DMS53 treated with DMSO at 0.1 percent for 48 hours (cell line): Measurements from ENCODE around the gene MPIG6B.

ENCODE experiments used
- DNase-seq: peaks from one replicate; lab custom pipeline; 2025; ENCODE audit not compliant: unreplicated experiment; lab: John Stamatoyannopoulos, UW

Gene MPIG6B

DNA sequence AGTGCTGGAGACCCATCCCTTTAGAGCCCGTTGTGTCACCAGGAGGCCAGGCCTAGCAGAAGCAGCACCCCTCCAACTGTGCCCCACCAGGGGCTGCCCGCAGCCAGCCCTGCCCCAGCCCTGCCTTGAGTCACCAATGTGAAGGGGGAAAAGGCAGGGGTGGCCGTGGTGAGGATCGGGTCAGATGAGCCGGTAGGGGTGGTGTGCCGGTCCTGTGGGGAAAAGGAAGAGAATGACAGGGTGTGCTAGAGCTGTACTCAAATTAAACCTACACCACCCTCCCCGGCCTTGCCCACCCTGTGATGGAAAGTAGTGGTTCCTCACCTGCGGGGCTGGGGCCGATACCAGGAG lies 42.4 kb downstream of the MPIG6B start:
- DNase-seq: no peak

DNA sequence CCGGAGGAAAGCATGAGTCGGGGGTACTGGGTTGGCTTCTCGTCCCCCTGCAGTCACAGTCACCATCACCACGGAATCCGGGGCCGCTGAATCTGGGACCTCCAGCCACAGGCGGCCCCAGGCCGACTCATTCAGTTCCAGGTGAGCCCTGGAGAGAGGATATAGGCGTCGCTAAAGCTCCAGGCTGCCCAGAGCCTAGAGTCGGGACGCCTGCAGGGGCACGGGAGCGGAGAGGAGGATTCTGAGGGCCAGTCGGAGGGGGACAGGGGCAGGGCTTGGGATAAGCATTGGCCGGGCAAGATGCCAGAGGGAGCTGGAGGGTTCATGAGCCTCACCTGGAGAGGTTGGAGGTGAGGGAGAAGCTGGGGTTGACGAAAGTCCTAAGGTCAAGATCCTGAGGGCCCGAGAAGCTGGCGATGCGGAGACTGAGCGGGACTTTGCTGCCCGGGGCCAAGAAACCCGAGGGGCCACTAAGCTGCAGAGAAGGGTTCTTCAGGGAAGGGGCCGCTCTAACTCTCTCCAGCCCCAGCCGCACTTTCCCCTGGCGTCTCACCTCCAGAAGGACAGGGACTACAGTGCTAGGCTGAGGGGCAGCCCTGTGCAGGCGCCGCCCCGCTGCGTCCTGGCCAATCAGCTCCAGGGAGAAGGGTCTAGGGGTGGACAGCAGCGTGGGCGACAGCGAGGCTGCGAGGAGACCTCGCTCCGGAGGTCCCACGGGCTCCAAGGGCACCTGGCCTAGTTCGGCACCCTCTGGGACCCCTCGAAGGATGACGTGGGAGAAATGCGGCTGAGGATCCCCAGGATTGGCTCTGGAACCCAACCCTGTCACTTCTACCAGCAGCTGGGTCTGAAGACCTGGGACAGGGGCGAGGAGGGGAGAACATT lies 43.0 kb downstream of the MPIG6B start:
- peak; percentile 44 for DNase-seq

GRCh38 chr6:31767096-31767645 lies 44.0 kb downstream of the MPIG6B start:
- no peak for DNase-seq

GRCh38 chr6:31768363-31769257 lies 45.4 kb downstream of the MPIG6B start:
- DNase-seq: no peak

DNA sequence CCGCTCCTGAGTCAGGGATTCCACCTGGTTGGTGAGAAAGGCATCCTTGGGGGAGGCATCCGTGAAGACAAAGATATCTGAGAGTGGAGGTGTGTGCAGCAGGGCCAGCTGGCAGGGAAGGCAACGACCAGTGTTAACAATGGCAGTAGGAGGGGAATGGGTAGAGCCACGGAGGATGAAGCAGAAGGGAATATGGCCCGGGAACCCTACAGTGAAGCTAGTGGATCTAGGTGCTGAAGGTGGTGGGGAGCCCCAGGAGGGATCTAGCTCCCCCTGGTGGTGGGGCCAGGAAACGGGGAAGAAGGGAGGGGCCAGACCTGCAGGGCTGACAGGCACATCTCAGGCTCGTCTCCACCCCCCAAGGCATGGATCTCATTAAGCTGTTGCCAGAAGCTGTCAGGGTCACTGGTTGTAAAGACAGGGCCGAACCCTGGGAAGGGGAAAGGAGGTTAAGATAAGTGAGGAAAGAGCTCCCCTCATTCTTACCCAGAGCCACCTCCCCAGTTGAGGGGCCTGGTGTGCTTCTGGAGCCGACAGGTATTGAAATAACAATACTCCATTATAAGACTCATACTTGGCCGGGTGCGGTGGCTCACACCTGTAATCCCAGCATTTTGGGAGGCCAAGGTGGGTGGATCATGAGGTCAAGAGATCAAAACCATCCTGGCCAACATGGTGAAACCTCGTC lies 46.7 kb downstream of the MPIG6B start:
- DNase-seq: peak; percentile 83

GRCh38 chr6:31770860-31771259 lies 47.7 kb downstream of the MPIG6B start:
- DNase-seq: no peak

DNA sequence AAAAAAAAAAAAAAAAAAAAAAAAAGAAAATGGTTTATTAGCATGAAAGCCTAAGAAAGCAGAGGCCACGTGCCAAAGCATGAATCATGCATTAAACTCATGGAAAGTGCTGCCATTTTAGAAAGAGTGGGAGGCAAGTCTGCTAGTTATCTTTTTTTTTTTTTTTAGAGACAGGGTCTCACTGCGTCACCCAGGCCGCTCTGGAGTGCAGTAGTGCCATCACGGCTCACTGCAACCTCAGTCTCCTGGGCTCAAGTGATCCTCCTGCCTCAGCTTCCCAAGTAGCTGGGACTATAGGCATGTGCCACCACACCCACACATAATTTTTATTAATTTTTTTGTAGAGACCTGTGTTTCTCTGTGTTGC lies 48.8 kb downstream of the MPIG6B start:
- no peak for DNase-seq

GRCh38 chr6:31775184-31775583 lies 52.0 kb downstream of the MPIG6B start:
- no peak for DNase-seq

GRCh38 chr6:31775633-31776484 lies 52.7 kb downstream of the MPIG6B start:
- no peak for DNase-seq
